Mesenchymal stem cell (in vitro differentiated cells and primary cell): ENCODE data around the gene GABRG3.

Source experiments
- DNase-seq: peaks from one replicate; pipeline ENCODE4 v3.0.0-alpha.2; 2013
- H2AFZ ChIP-seq: one replicate; pipeline ENCODE4 v1.6.1; 2013; ENCODE audit warnings: low read depth, mild to moderate bottlenecking, control low read depth, inconsistent platforms, low read length, moderate library complexity
- H2AK5ac ChIP-seq: 2 replicates; pipeline ENCODE4 v1.6.1; 2013; ENCODE audit warnings: low read length, moderate library complexity, mild to moderate bottlenecking, inconsistent platforms; ENCODE audit not compliant: severe bottlenecking
- H2BK120ac ChIP-seq: one replicate; pipeline ENCODE4 v1.6.1; 2013; ENCODE audit warnings: low read depth, mild to moderate bottlenecking, inconsistent platforms, low read length, moderate library complexity
- H2BK12ac ChIP-seq, 2 experiments: one replicate each; pipeline ENCODE4 v1.6.1; 2013; ENCODE audit warnings: inconsistent platforms in 2 of 2, low read length in 2 of 2, mild to moderate bottlenecking in 2 of 2, moderate library complexity in 2 of 2, control low read depth in 1 of 2
- H2BK15ac ChIP-seq: one replicate; pipeline ENCODE4 v1.6.1; 2013; ENCODE audit warnings: mild to moderate bottlenecking, low read depth, inconsistent platforms; ENCODE audit not compliant: poor library complexity, severe bottlenecking
- H2BK5ac ChIP-seq: 2 replicates; pipeline ENCODE4 v1.6.1; 2013; ENCODE audit warnings: low read depth, mild to moderate bottlenecking, low read length, control low read depth, inconsistent platforms; ENCODE audit not compliant: poor library complexity, severe bottlenecking
- H3K14ac ChIP-seq, 2 experiments: one replicate each; pipeline ENCODE4 v1.6.1; 2013; ENCODE audit warnings: inconsistent platforms in 2 of 2, low read length in 2 of 2, control low read depth in 1 of 2, mild to moderate bottlenecking in 1 of 2, moderate library complexity in 1 of 2
- H3K18ac ChIP-seq, 2 experiments: one replicate each; pipeline ENCODE4 v1.6.1; 2013; ENCODE audit warnings: inconsistent platforms in 2 of 2, low read length in 2 of 2, control low read depth in 1 of 2, low read depth in 1 of 2, mild to moderate bottlenecking in 1 of 2
- H3K23ac ChIP-seq, 2 experiments: one replicate each; pipeline ENCODE4 v1.6.1; 2013; ENCODE audit warnings: inconsistent platforms in 2 of 2, low read length in 2 of 2, mild to moderate bottlenecking in 2 of 2, moderate library complexity in 2 of 2, control low read depth in 1 of 2
- H3K27ac ChIP-seq: 2 replicates; pipeline ENCODE4 v1.5.1; 2013; ENCODE audit warnings: mild to moderate bottlenecking, moderate library complexity, low read length, control low read depth, inconsistent platforms; ENCODE audit not compliant: poor library complexity, severe bottlenecking
- H3K27me3 ChIP-seq, 2 experiments: 2 replicates each; pipeline versions ENCODE4 v1.6.1 to v1.7.0; 2013; ENCODE audit warnings: low read length in 2 of 2, mild to moderate bottlenecking in 2 of 2, moderate library complexity in 2 of 2, control low read depth in 1 of 2, inconsistent platforms in 1 of 2; ENCODE audit not compliant: control insufficient read depth in 1 of 2, insufficient read depth in 1 of 2
- H3K36me3 ChIP-seq, 2 experiments: 2 replicates each; pipeline versions ENCODE4 v1.6.1 to v1.7.0; 2013; ENCODE audit warnings: low read length in 2 of 2, control low read depth in 1 of 2, inconsistent platforms in 1 of 2, low read depth in 1 of 2, mild to moderate bottlenecking in 1 of 2; ENCODE audit not compliant: insufficient read depth in 2 of 2, control insufficient read depth in 1 of 2
- H3K4ac ChIP-seq, 2 experiments: one replicate each; pipeline ENCODE4 v1.6.1; 2013; ENCODE audit warnings: inconsistent platforms in 2 of 2, low read length in 2 of 2, mild to moderate bottlenecking in 2 of 2, moderate library complexity in 2 of 2, control low read depth in 1 of 2, low read depth in 1 of 2
- H3K4me1 ChIP-seq: 2 replicates; pipeline ENCODE4 v1.6.1; 2013; ENCODE audit warnings: low read depth, low read length, control low read depth; ENCODE audit not compliant: control insufficient read depth, insufficient read depth
- H3K4me2 ChIP-seq: 2 replicates; pipeline ENCODE4 v1.6.1; 2013; ENCODE audit warnings: low read length, mild to moderate bottlenecking, inconsistent platforms; ENCODE audit not compliant: poor library complexity, severe bottlenecking
- H3K4me3 ChIP-seq, 2 experiments: 2 replicates each; pipeline versions ENCODE4 v1.5.1 to v1.7.0; 2013; ENCODE audit warnings: low read length in 2 of 2, mild to moderate bottlenecking in 2 of 2, control low read depth in 1 of 2, low read depth in 1 of 2; ENCODE audit not compliant: insufficient read depth in 1 of 2
- H3K79me1 ChIP-seq: replicated peaks from 2 replicates; pipeline ENCODE4 v1.6.1; 2013; ENCODE audit warnings: mild to moderate bottlenecking, control low read depth, low read length, inconsistent platforms; ENCODE audit not compliant: poor library complexity, severe bottlenecking
- H3K9ac ChIP-seq: 2 replicates; pipeline ENCODE4 v1.7.0; 2013; ENCODE audit warnings: mild to moderate bottlenecking, low read length, moderate library complexity
- H3K9me3 ChIP-seq: 2 replicates; pipeline ENCODE4 v1.7.0; 2013; ENCODE audit warnings: mild to moderate bottlenecking, low read length; ENCODE audit not compliant: control insufficient read depth
- H4K8ac ChIP-seq: one replicate; pipeline ENCODE4 v1.6.1; 2013; ENCODE audit warnings: inconsistent platforms, mild to moderate bottlenecking, low read length, moderate library complexity
- H4K91ac ChIP-seq: one replicate; pipeline ENCODE4 v1.6.1; 2013; ENCODE audit warnings: mild to moderate bottlenecking, low read length, inconsistent platforms
- WGBS: methylation state at CpG from one replicate; pipeline ENCODE4 v1.1.7; 2013; ENCODE audit warnings: mixed read lengths; 5-methylcytosine and 5-hydroxymethylcytosine counted together

GABRG3 gene

GRCh38 chr15:27475395-27475794 lies 504.4 kb downstream of the GABRG3 start:
- Histone ChIP-seq H2AFZ (no peak overlapping the region), H3K14ac (no peak overlapping the region), H3K4ac (no peak overlapping the region), H3K9ac (no peak overlapping the region), H3K27ac (no peak overlapping the region), H2BK12ac (no peak overlapping the region), H2BK15ac (no peak overlapping the region), H3K4me2 (no peak overlapping the region), H3K4me3 (no peak overlapping the region), H2BK5ac (no peak overlapping the region), H3K27me3 (no peaks in the 10 kb centered on the region), H4K8ac (no peak overlapping the region), H3K9me3 (peaks cover 4% of the 10 kb centered on the region), H3K4me1 (no peaks in the 10 kb centered on the region), H3K23ac (no peak overlapping the region), H2AK5ac (no peak overlapping the region), H3K18ac (no peak overlapping the region), H3K36me3 (no peaks in the 10 kb centered on the region), H4K91ac (no peak overlapping the region), H2BK120ac (no peak overlapping the region), H3K79me1 (no peaks in the 10 kb centered on the region)
- WGBS, result 83% methylated on average over 4 of the region's 4 CpGs
- no peak for DNase-seq

GRCh38 chr15:27479296-27480140 lies 508.5 kb downstream of the GABRG3 start:
- Histone ChIP-seq H3K27ac (no peak overlapping the region), H3K79me1 (no peaks in the 10 kb centered on the region), H2BK120ac (no peak overlapping the region), H3K9ac (no peak overlapping the region), H3K23ac (no peak overlapping the region), H4K8ac (no peak overlapping the region), H3K14ac (no peak overlapping the region), H3K4me3 (no peak overlapping the region), H3K4me2 (no peak overlapping the region), H4K91ac (no peak overlapping the region), H3K4ac (no peak overlapping the region), H3K18ac (no peak overlapping the region), H3K36me3 (no peaks in the 10 kb centered on the region), H3K27me3 (no peaks in the 10 kb centered on the region), H3K9me3 (peaks cover 4% of the 10 kb centered on the region), H2BK15ac (no peak overlapping the region), H2AFZ (no peak overlapping the region), H2AK5ac (no peak overlapping the region), H3K4me1 (no peaks in the 10 kb centered on the region), H2BK5ac (no peak overlapping the region), H2BK12ac (no peak overlapping the region)
- no peak for DNase-seq
- WGBS, result 70% methylated on average over 4 of the region's 4 CpGs

- no peak overlapping the region for H4K8ac ChIP-seq
- H3K79me1 ChIP-seq, result no peaks in the 10 kb centered on the region
- no peak for DNase-seq
- H3K18ac ChIP-seq, result no peak overlapping the region
- H3K4me1 ChIP-seq, result no peaks in the 10 kb centered on the region
- no peak overlapping the region for H2AK5ac ChIP-seq
- H2AFZ ChIP-seq, result no peak overlapping the region
- H3K23ac ChIP-seq, result no peak overlapping the region
- H3K4ac ChIP-seq, result no peak overlapping the region
- no peak overlapping the region for H3K4me3 ChIP-seq
- H2BK120ac ChIP-seq, result no peak overlapping the region
- H3K9me3 ChIP-seq, result peaks cover 4% of the 10 kb centered on the region
- no peak overlapping the region for H2BK5ac ChIP-seq
- WGBS, result 81% methylated on average over 5 of the region's 5 CpGs
- no peaks in the 10 kb centered on the region for H3K27me3 ChIP-seq
- H3K27ac ChIP-seq, result no peak overlapping the region
- no peak overlapping the region for H4K91ac ChIP-seq
- no peak overlapping the region for H3K9ac ChIP-seq
- H2BK15ac ChIP-seq, result no peak overlapping the region
- no peak overlapping the region for H3K4me2 ChIP-seq
- no peak overlapping the region for H2BK12ac ChIP-seq
- no peak overlapping the region for H3K14ac ChIP-seq
- H3K36me3 ChIP-seq, result no peaks in the 10 kb centered on the region
Observed at GRCh38 chr15:27480141-27480530, 509.2 kb downstream of the GABRG3 start.

- Histone ChIP-seq H3K14ac (no peak overlapping the region), H2BK120ac (no peak overlapping the region), H3K79me1 (no peaks in the 10 kb centered on the region), H3K4me1 (no peaks in the 10 kb centered on the region), H2BK12ac (no peak overlapping the region), H3K18ac (no peak overlapping the region), H3K36me3 (no peaks in the 10 kb centered on the region), H3K9ac (no peak overlapping the region), H3K9me3 (no peaks in the 10 kb centered on the region), H3K23ac (no peak overlapping the region), H3K4ac (no peak overlapping the region), H2BK5ac (no peak overlapping the region), H4K91ac (no peak overlapping the region), H3K4me3 (no peak overlapping the region), H3K27ac (no peak overlapping the region), H4K8ac (no peak overlapping the region), H2AK5ac (no peak overlapping the region), H3K27me3 (no peaks in the 10 kb centered on the region), H2BK15ac (no peak overlapping the region), H2AFZ (no peak overlapping the region), H3K4me2 (no peak overlapping the region)
- WGBS, result 65% methylated on average over 3 of the region's 3 CpGs
- no peak for DNase-seq
Observed at GRCh38 chr15:27480642-27481041, 509.7 kb downstream of the GABRG3 start.
